ENCODE measurements around the gene LRMDA.

LRMDA gene

DNA sequence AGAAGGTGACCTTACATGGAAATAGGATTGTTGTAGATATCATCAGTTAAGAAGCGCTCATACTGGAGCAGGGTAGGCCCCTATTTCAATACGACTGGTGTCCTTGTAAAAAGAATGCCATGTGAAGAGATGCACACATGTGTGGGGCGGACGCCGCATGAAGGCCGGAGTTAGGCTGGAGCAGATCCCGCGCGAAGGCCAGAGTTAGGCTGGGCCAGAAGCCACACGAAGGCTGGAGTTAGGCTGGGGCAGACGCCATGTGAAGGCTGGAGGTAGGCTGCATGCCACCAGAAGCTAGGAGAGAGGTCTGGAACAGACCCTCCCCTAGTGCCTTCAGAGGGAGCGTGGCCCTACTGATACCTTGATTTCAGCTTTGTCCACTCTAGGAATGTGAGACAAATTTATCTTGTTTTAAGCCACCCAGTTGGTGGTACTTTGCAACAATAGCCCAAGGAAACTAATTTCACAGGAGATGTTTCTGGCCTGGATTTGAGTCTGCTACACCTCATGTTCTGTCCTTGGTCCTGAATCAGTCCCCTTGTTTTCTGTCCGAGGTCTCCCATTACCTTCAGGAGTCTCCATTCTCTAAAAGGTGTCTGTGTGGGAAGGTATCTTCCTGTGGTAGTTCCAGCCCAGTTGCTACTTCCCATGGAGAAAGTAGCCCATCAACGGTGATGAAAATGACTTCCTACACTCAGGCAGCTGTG lies 585.8 kb downstream of the LRMDA start:
- no peaks in the 10 kb centered on the region for H3K9me3 ChIP-seq (ENCODE audit: control insufficient read depth, insufficient read depth, low read depth, low read length)
- 0 out of 2 replicates have a peak, but pooled peaks cover 4% of the 10 kb centered on the region for H3K4me1 ChIP-seq (ENCODE audit: control insufficient read depth, insufficient read depth, low read length)
- ChIA-PET POLR2A (no interaction called here), CTCF (interaction anchor here (1.0 kb wide), 1 partner anchor 12 kb away, joined by 3 read pairs; no protein-coding TSS in a partner anchor)
- no peak overlapping the region for H3K4me3 ChIP-seq (ENCODE audit: low read depth, low read length)
- no peaks in the 10 kb centered on the region for H3K36me3 ChIP-seq (ENCODE audit: control insufficient read depth in 2 of 2, insufficient read depth in 1 of 2, low read length in 2 of 2)
- H3K27ac ChIP-seq (ENCODE audit: extremely low read depth, low read depth, low read length) = no peak overlapping the region
- no peak for TF ChIP-seq ZNF654 (tag by site-specific recombination; IDR thresholded peaks at IDR 0.05; ENCODE audit: low read depth)
- no peak for TF ChIP-seq ZNF555 (tag by site-specific recombination; conservative IDR thresholded peaks at IDR 0.05)
- TF ChIP-seq ZNF221 (tag by site-specific recombination; IDR thresholded peaks at IDR 0.05; ENCODE audit: borderline replicate concordance) = no peak
- no peak for TF ChIP-seq ZNF394 (tag by site-specific recombination; IDR thresholded peaks at IDR 0.05; ENCODE audit: borderline replicate concordance)
- no peak for TF ChIP-seq ZNF362 (tag by site-specific recombination; IDR thresholded peaks at IDR 0.05)
- no peak for TF ChIP-seq ZNF558 (tag by site-specific recombination; IDR thresholded peaks at IDR 0.05)
- TF ChIP-seq REST (tag by site-specific recombination; IDR thresholded peaks at IDR 0.05) = peak; percentile 94

GRCh38 chr10:76017733-76018433 lies 586.5 kb downstream of the LRMDA start:
- Histone ChIP-seq H3K9me3 (ENCODE audit: control insufficient read depth, insufficient read depth, low read depth, low read length) (no peaks in the 10 kb centered on the region), H3K4me3 (ENCODE audit: low read depth, low read length) (no peak overlapping the region), H3K4me1 (ENCODE audit: control insufficient read depth, insufficient read depth, low read length) (0 out of 2 replicates have a peak, but pooled peaks cover 2% of the 10 kb centered on the region), H3K36me3 (ENCODE audit: control insufficient read depth in 2 of 2, insufficient read depth in 1 of 2, low read length in 2 of 2) (no peaks in the 10 kb centered on the region), H3K27ac (ENCODE audit: extremely low read depth, low read depth, low read length) (no peak overlapping the region)
- POLR2A ChIA-PET = interaction anchor here (0.6 kb wide), 1 partner anchor 161 kb away, joined by 3 read pairs; no protein-coding TSS in a partner anchor
- CTCF ChIA-PET = interaction anchor here (1.0 kb wide), 1 partner anchor 11 kb away, joined by 3 read pairs; no protein-coding TSS in a partner anchor
- no peak for TF ChIP-seq ZNF785 (tag by site-specific recombination; IDR thresholded peaks at IDR 0.05)
- peak; percentile 10; the same call in 1 of the 2 replicates for TF ChIP-seq REST (tag by site-specific recombination; IDR thresholded peaks at IDR 0.05)

- no peak overlapping the region for H3K27ac ChIP-seq (ENCODE audit: extremely low read depth, low read depth, low read length)
- H3K9me3 ChIP-seq (ENCODE audit: control insufficient read depth, insufficient read depth, low read depth, low read length) = no peaks in the 10 kb centered on the region
- POLR2A ChIA-PET = no interaction called here
- H3K4me3 ChIP-seq (ENCODE audit: low read depth, low read length) = no peak overlapping the region
- H3K36me3 ChIP-seq (ENCODE audit: control insufficient read depth in 2 of 2, insufficient read depth in 1 of 2, low read length in 2 of 2) = no peaks in the 10 kb centered on the region
- no peaks in the 10 kb centered on the region for H3K4me1 ChIP-seq (ENCODE audit: control insufficient read depth, insufficient read depth, low read length)
- CTCF ChIA-PET = no interaction called here
- TF ChIP-seq ZNF211 (tag by site-specific recombination; IDR thresholded peaks at IDR 0.05; ENCODE audit: low read depth) (no peak), ZNF433 (tag by site-specific recombination; IDR thresholded peaks at IDR 0.05; ENCODE audit: low read depth) (no peak), ZNF510 (tag by site-specific recombination; IDR thresholded peaks at IDR 0.05; ENCODE audit: insufficient replicate concordance) (no peak), ZNF114 (tag by site-specific recombination; IDR thresholded peaks at IDR 0.05) (no peak), ZNF169 (tag by site-specific recombination; IDR thresholded peaks at IDR 0.05) (no peak), ZNF600 (tag by site-specific recombination; IDR thresholded peaks at IDR 0.05) (no peak)
- TF ChIP-seq, protein P1, sequence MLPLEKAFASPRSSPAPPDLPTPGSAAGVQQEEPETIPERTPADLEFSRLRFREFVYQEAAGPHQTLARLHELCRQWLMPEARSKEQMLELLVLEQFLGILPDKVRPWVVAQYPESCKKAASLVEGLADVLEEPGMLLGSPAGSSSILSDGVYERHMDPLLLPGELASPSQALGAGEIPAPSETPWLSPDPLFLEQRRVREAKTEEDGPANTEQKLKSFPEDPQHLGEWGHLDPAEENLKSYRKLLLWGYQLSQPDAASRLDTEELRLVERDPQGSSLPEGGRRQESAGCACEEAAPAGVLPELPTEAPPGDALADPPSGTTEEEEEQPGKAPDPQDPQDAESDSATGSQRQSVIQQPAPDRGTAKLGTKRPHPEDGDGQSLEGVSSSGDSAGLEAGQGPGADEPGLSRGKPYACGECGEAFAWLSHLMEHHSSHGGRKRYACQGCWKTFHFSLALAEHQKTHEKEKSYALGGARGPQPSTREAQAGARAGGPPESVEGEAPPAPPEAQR (tag by site-specific recombination; IDR thresholded peaks at IDR 0.05) = no peak
- TF ChIP-seq, protein P2, sequence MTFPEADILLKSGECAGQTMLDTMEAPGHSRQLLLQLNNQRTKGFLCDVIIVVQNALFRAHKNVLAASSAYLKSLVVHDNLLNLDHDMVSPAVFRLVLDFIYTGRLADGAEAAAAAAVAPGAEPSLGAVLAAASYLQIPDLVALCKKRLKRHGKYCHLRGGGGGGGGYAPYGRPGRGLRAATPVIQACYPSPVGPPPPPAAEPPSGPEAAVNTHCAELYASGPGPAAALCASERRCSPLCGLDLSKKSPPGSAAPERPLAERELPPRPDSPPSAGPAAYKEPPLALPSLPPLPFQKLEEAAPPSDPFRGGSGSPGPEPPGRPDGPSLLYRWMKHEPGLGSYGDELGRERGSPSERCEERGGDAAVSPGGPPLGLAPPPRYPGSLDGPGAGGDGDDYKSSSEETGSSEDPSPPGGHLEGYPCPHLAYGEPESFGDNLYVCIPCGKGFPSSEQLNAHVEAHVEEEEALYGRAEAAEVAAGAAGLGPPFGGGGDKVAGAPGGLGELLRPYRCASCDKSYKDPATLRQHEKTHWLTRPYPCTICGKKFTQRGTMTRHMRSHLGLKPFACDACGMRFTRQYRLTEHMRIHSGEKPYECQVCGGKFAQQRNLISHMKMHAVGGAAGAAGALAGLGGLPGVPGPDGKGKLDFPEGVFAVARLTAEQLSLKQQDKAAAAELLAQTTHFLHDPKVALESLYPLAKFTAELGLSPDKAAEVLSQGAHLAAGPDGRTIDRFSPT (tag by site-specific recombination; IDR thresholded peaks at IDR 0.05) = no peak
Observed at GRCh38 chr10:76020630-76021029, 589.2 kb downstream of the LRMDA start.
